ENCODE data around the gene COL8A1. TPM values are rescaled to one million over a fixed set of nuclear protein-coding genes. Genes with fewer than 3 reads are reported as not detected.

COL8A1 gene
- total and polyA plus RNA-seq, 11 donors, result 4.9 to 39.2 (median 21.1) TPM

DNA sequence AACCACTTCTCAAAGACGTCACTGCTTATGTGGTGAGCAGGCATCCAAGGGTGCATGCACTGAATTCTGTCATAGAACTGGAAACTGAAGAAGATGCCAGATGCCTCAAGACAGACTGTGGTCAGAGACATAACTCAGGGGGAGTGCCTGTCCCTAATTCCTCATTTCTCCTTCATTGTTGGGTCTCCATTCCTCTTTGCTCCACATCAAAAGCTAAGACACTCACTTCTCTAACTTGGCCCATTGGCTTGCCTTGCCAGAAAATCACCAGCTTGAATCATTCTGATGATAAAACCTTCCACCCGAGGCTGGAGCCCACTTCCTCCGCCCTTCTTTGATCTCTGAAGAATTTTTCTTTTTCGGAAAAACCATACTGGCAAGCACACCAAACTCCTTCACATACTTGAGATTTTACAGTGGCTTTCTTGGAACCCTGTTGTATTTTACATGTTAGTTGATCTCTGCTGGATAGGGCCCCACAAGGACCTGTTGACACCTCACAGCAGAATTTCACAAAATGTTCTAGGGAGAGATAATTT lies 69.9 kb downstream of the COL8A1 start:
- no peak for DNase-seq
- Histone ChIP-seq H3K27me3 (no peaks in the 10 kb centered on the region), H3K36me3 (peaks cover 0 to 8% (median 0%) of the 10 kb centered on the region in 9 donors), H3K9me3 (no peaks in the 10 kb centered on the region), H3K4me1 (peaks cover 0 to 25% (median 0%) of the 10 kb centered on the region in 12 donors), H3K4me3 (no peak overlapping the region), H3K27ac (peak overlapping the region in 3 of 12 donors; percentile 23 to 60 (median 53))
- peak; percentile 36 to 62 (median 53) for ATAC-seq
- intact Hi-C loops (cut with DNase I), result no loop called here
- TF ChIP-seq, protein P1, sequence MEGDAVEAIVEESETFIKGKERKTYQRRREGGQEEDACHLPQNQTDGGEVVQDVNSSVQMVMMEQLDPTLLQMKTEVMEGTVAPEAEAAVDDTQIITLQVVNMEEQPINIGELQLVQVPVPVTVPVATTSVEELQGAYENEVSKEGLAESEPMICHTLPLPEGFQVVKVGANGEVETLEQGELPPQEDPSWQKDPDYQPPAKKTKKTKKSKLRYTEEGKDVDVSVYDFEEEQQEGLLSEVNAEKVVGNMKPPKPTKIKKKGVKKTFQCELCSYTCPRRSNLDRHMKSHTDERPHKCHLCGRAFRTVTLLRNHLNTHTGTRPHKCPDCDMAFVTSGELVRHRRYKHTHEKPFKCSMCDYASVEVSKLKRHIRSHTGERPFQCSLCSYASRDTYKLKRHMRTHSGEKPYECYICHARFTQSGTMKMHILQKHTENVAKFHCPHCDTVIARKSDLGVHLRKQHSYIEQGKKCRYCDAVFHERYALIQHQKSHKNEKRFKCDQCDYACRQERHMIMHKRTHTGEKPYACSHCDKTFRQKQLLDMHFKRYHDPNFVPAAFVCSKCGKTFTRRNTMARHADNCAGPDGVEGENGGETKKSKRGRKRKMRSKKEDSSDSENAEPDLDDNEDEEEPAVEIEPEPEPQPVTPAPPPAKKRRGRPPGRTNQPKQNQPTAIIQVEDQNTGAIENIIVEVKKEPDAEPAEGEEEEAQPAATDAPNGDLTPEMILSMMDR (IDR thresholded peaks at IDR 0.05), result no peak
- no peak for TF ChIP-seq POLR2A (IDR thresholded peaks at IDR 0.05)
- WGBS, 4 donors, result 73 to 79% (median 75%) methylated on average over 4 of the region's 4 CpGs

DNA sequence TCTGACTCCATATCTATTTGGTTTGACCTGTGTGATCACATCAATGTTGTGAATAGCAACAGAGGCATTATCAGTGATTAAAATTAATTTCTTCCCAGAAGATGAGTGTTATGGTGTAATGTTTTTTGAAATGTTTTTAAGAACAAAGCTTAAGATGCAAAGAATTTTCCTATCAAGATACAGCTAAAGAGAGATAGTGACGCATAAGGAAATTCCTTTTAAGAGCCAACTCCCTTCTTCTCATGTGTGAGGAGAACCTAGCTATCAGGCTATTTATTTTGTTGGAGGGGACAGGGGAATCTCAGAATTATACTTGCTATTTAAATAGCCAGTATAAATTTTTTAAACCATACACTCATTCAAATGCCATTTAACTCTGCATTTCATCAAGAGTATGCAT lies 71.3 kb downstream of the COL8A1 start:
- Histone ChIP-seq H3K27ac (peak overlapping the region in 1 of 12 donors; percentile 46), H3K9me3 (no peaks in the 10 kb centered on the region), H3K36me3 (peaks cover 0 to 8% (median 0%) of the 10 kb centered on the region in 9 donors), H3K4me3 (no peak overlapping the region), H3K27me3 (no peaks in the 10 kb centered on the region), H3K4me1 (peaks cover 0 to 21% (median 0%) of the 10 kb centered on the region in 12 donors)
- TF ChIP-seq POLR2A (IDR thresholded peaks at IDR 0.05), result no peak
- TF ChIP-seq, protein P1 (IDR thresholded peaks at IDR 0.05), result no peak
- WGBS, 4 donors, result 91 to 100% (median 97%) methylated on average over 1 of the region's 1 CpG
- ATAC-seq (no peak), DNase-seq (no peak)
- intact Hi-C loops (cut with DNase I), result no loop called here

DNA sequence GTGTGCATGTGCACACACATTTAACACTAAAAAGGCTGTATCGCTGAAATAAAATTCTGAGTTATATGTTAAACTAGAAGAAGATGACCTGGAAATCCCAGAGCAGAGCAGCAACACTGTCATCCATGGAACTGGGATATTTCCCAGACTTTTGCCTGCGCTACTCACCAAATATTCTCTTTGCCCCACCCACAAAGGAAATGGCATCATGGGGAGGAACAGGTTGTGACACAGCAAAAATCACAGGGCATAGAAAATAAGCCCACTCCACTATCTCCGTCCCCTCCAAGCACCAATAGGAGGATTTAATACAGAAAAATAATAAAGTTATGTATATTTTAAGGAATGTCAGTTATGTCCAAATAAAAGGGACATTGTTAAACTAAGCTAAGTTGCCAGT lies 71.7 kb downstream of the COL8A1 start:
- ATAC-seq, result no peak
- no peak overlapping the region for H3K4me3 ChIP-seq

DNA sequence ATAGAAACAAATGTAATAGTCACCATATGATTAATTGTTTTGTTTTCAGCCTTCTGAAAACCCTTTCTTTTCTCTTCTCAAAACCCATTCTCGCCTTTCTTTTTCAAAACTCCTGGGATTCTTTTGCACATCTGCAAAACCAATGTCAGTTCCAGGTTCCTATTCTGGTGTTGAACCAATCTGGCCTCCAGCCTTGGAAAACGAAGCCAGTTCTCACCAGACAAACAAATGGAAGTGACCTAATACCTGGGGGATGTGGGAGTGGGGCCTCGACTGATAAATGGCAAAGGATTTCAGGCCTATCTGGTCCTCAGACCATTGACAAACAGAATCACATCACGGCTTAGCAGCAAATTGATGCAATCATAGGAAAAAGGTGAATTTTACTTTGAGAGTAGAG lies 73.0 kb downstream of the COL8A1 start:
- DNase-seq (peak in 1 of 5 donors; percentile 41), ATAC-seq (no peak)
- Histone ChIP-seq H3K9me3 (no peaks in the 10 kb centered on the region), H3K27ac (peak overlapping the region in 2 of 12 donors; percentile 26 to 27), H3K27me3 (no peaks in the 10 kb centered on the region), H3K4me3 (no peak overlapping the region), H3K4me1 (peaks cover 0 to 21% (median 0%) of the 10 kb centered on the region in 12 donors), H3K36me3 (peaks cover 0 to 8% (median 0%) of the 10 kb centered on the region in 9 donors)
- TF ChIP-seq, protein P1 (IDR thresholded peaks at IDR 0.05), result no peak
- no peak for TF ChIP-seq POLR2A (IDR thresholded peaks at IDR 0.05)
- 38 to 54% (median 46%) methylated on average over 4 of the region's 4 CpGs for WGBS, 4 donors
- intact Hi-C loops (cut with DNase I), result no loop called here

More for the DNA sequence above, 71.7 kb downstream of the COL8A1 start:
- Histone ChIP-seq H3K4me1 (peaks cover 0 to 21% (median 0%) of the 10 kb centered on the region in 12 donors), H3K27me3 (no peaks in the 10 kb centered on the region), H3K27ac (peak overlapping the region in 1 of 12 donors; percentile 5), H3K36me3 (peaks cover 0 to 8% (median 0%) of the 10 kb centered on the region in 9 donors), H3K9me3 (no peaks in the 10 kb centered on the region)
- DNase-seq, result no peak
- TF ChIP-seq, protein P1 (IDR thresholded peaks at IDR 0.05), result no peak
- no peak for TF ChIP-seq POLR2A (IDR thresholded peaks at IDR 0.05)
- intact Hi-C loops (cut with DNase I), result no loop called here
- 92 to 96% (median 94%) methylated on average over 3 of the region's 3 CpGs for WGBS, 4 donors
